ENCODE measurements around the gene FUBP3.
A peak's percentile ranks its signal among the peaks of the same experiment; 100 is the strongest.

DNA sequence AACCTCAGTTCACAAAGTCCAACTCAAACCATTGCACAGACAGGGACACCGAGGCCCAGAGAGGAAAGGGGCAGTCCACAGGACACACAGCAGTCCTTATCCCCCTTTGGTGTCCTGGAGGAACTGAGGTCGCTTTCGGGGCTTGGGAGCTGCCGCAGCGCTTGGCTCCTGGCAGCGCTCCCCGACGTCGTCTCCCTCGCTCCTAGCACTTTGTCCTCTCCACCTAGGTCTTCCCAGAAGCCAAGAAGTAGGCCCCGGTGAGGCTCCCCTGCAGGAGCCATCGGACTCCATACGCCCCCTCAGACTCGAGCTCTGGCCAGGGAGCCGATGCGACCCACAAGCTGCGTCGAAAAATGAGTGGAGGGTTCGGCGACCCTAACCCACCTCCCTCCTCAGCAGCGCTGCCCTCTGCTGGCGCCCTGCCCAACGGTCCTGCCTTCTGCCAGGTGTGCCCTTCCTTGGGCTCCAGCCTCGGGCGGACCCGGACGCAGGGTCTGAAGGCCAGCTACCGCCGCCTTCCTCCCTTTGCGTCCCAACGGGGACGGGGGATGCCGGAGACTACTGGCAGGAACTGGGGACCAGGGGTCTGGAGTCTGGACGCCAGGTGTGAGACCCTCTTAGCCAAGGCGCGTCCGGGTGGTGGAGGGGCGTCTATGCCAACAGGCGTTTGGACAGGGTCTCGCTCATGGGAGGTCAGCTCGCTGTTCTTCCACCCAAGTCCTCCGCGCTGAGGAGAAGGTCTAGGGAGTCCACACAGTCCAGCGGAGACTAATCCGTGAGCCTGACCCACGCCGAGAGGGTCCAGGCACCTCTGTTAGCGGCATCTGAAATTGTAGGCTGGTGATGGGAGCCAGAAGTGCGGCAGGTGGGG, 83.0 kb downstream of the FUBP3 start:
- TF ChIP-seq, protein P1, sequence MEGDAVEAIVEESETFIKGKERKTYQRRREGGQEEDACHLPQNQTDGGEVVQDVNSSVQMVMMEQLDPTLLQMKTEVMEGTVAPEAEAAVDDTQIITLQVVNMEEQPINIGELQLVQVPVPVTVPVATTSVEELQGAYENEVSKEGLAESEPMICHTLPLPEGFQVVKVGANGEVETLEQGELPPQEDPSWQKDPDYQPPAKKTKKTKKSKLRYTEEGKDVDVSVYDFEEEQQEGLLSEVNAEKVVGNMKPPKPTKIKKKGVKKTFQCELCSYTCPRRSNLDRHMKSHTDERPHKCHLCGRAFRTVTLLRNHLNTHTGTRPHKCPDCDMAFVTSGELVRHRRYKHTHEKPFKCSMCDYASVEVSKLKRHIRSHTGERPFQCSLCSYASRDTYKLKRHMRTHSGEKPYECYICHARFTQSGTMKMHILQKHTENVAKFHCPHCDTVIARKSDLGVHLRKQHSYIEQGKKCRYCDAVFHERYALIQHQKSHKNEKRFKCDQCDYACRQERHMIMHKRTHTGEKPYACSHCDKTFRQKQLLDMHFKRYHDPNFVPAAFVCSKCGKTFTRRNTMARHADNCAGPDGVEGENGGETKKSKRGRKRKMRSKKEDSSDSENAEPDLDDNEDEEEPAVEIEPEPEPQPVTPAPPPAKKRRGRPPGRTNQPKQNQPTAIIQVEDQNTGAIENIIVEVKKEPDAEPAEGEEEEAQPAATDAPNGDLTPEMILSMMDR (optimal IDR thresholded peaks at IDR 0.05 in 1 of 3, IDR thresholded peaks at IDR 0.05 in 1 of 3, conservative IDR thresholded peaks at IDR 0.05 in 1 of 3; ENCODE audit: extremely low read depth in 1 of 3, insufficient read depth in 2 of 3, low read length in 3 of 3): no peak
- TF ChIP-seq EZH2 (IDR thresholded peaks at IDR 0.05; ENCODE audit: low read length): peak; percentile 43
